ENCODE data around the gene XRN1.

The XRN1 gene

GRCh38 chr3:142281474-142281873 is 166.4 kb downstream of the XRN1 start:
- ATAC-seq (replicated peaks): no peak
- Mint-ChIP-seq H3K9me3 (no peaks in the 10 kb centered on the region), H3K27me3 (no peaks in the 10 kb centered on the region), H3K36me3 (no peaks in the 10 kb centered on the region), H3K4me3 (no peak overlapping the region), H3K27ac (no peak overlapping the region), H3K4me1 (peaks cover 2 to 4% of the 10 kb centered on the region in 2 donors)
- no peak for DNase-seq

GRCh38 chr3:142279965-142280590 is 167.8 kb downstream of the XRN1 start:
- H3K27me3 Mint-ChIP-seq: no peaks in the 10 kb centered on the region
- H3K9me3 Mint-ChIP-seq: no peaks in the 10 kb centered on the region
- H3K27ac Mint-ChIP-seq: no peak overlapping the region
- no peak overlapping the region for H3K4me3 Mint-ChIP-seq
- peaks cover 0 to 4% of the 10 kb centered on the region in 2 donors for H3K4me1 Mint-ChIP-seq
- DNase-seq: peak; percentile 31
- peak; percentile 97 to 99 for ATAC-seq (replicated peaks)
- no peaks in the 10 kb centered on the region for H3K36me3 Mint-ChIP-seq

GRCh38 chr3:142278451-142278850 is 169.4 kb downstream of the XRN1 start:
- Mint-ChIP-seq H3K4me1 (peaks cover 0 to 4% of the 10 kb centered on the region in 2 donors), H3K36me3 (no peaks in the 10 kb centered on the region), H3K4me3 (no peak overlapping the region), H3K27me3 (no peaks in the 10 kb centered on the region), H3K9me3 (peaks cover 0 to 3% of the 10 kb centered on the region in 2 donors), H3K27ac (no peak overlapping the region)
- no peak for DNase-seq
- no peak for ATAC-seq (replicated peaks)

GRCh38 chr3:142276781-142277180 is 171.1 kb downstream of the XRN1 start:
- peaks cover 0 to 3% of the 10 kb centered on the region in 2 donors for H3K9me3 Mint-ChIP-seq
- no peak overlapping the region for H3K27ac Mint-ChIP-seq
- DNase-seq: no peak
- no peaks in the 10 kb centered on the region for H3K27me3 Mint-ChIP-seq
- no peak for ATAC-seq (replicated peaks)
- H3K36me3 Mint-ChIP-seq: no peaks in the 10 kb centered on the region
- peaks cover 0 to 4% of the 10 kb centered on the region in 2 donors for H3K4me1 Mint-ChIP-seq
- no peak overlapping the region for H3K4me3 Mint-ChIP-seq

GRCh38 chr3:142275856-142276255 is 172.0 kb downstream of the XRN1 start:
- peaks cover 0 to 3% of the 10 kb centered on the region in 2 donors for H3K9me3 Mint-ChIP-seq
- peaks cover 0 to 4% of the 10 kb centered on the region in 2 donors for H3K4me1 Mint-ChIP-seq
- DNase-seq: no peak
- H3K27me3 Mint-ChIP-seq: no peaks in the 10 kb centered on the region
- H3K27ac Mint-ChIP-seq: no peak overlapping the region
- H3K4me3 Mint-ChIP-seq: no peak overlapping the region
- ATAC-seq (replicated peaks): no peak
- H3K36me3 Mint-ChIP-seq: no peaks in the 10 kb centered on the region

GRCh38 chr3:142274908-142275307 is 172.9 kb downstream of the XRN1 start:
- no peak overlapping the region for H3K27ac Mint-ChIP-seq

GRCh38 chr3:142273501-142273900 is 174.3 kb downstream of the XRN1 start:
- ATAC-seq (replicated peaks) (no peak), DNase-seq (no peak)
- peaks cover 0 to 3% of the 10 kb centered on the region in 2 donors for H3K9me3 Mint-ChIP-seq
- H3K27me3 Mint-ChIP-seq: no peaks in the 10 kb centered on the region
- no peak overlapping the region for H3K4me3 Mint-ChIP-seq
- H3K36me3 Mint-ChIP-seq: no peaks in the 10 kb centered on the region
- no peaks in the 10 kb centered on the region for H3K4me1 Mint-ChIP-seq
- H3K27ac Mint-ChIP-seq: no peak overlapping the region

More at GRCh38 chr3:142274908-142275307, 172.9 kb downstream of the XRN1 start:
- ATAC-seq (replicated peaks) (no peak), DNase-seq (no peak)
- Mint-ChIP-seq H3K27me3 (no peaks in the 10 kb centered on the region), H3K36me3 (no peaks in the 10 kb centered on the region), H3K4me3 (no peak overlapping the region), H3K9me3 (peaks cover 0 to 3% of the 10 kb centered on the region in 2 donors), H3K4me1 (peaks cover 0 to 3% of the 10 kb centered on the region in 2 donors)

GRCh38 chr3:142272200-142272891 is 175.5 kb downstream of the XRN1 start:
- DNase-seq (no peak), ATAC-seq (replicated peaks) (no peak)
- H3K36me3 Mint-ChIP-seq: no peaks in the 10 kb centered on the region
- H3K4me1 Mint-ChIP-seq: no peaks in the 10 kb centered on the region
- H3K27me3 Mint-ChIP-seq: no peaks in the 10 kb centered on the region
- no peak overlapping the region for H3K4me3 Mint-ChIP-seq
- H3K27ac Mint-ChIP-seq: no peak overlapping the region
- H3K9me3 Mint-ChIP-seq: peaks cover 0 to 3% of the 10 kb centered on the region in 2 donors

- Mint-ChIP-seq H3K27me3 (no peaks in the 10 kb centered on the region), H3K4me1 (no peaks in the 10 kb centered on the region), H3K9me3 (peaks cover 0 to 3% of the 10 kb centered on the region in 2 donors), H3K4me3 (no peak overlapping the region), H3K36me3 (no peaks in the 10 kb centered on the region), H3K27ac (no peak overlapping the region)
- ATAC-seq (replicated peaks): no peak
- no peak for DNase-seq
These were observed 177.4 kb downstream of the XRN1 start for GRCh38 chr3:142270407-142270806.

- H3K27ac Mint-ChIP-seq: no peak overlapping the region
- H3K9me3 Mint-ChIP-seq: peaks cover 0 to 3% of the 10 kb centered on the region in 2 donors
- H3K4me3 Mint-ChIP-seq: no peak overlapping the region
- H3K4me1 Mint-ChIP-seq: no peaks in the 10 kb centered on the region
- no peak for ATAC-seq (replicated peaks)
- H3K36me3 Mint-ChIP-seq: no peaks in the 10 kb centered on the region
- DNase-seq: no peak
- no peaks in the 10 kb centered on the region for H3K27me3 Mint-ChIP-seq
These were observed 178.1 kb downstream of the XRN1 start for GRCh38 chr3:142269767-142270166.

- DNase-seq (no peak), ATAC-seq (replicated peaks) (no peak)
- H3K36me3 Mint-ChIP-seq: no peaks in the 10 kb centered on the region
- H3K9me3 Mint-ChIP-seq: no peaks in the 10 kb centered on the region
- no peaks in the 10 kb centered on the region for H3K27me3 Mint-ChIP-seq
- H3K4me3 Mint-ChIP-seq: no peak overlapping the region
- H3K27ac Mint-ChIP-seq: no peak overlapping the region
- H3K4me1 Mint-ChIP-seq: no peaks in the 10 kb centered on the region
These were observed 179.4 kb downstream of the XRN1 start for GRCh38 chr3:142268426-142268825.

- Mint-ChIP-seq H3K36me3 (no peaks in the 10 kb centered on the region), H3K9me3 (no peaks in the 10 kb centered on the region), H3K27me3 (no peaks in the 10 kb centered on the region), H3K27ac (no peak overlapping the region), H3K4me3 (no peak overlapping the region), H3K4me1 (peaks cover 0 to 8% of the 10 kb centered on the region in 2 donors)
- no peak for ATAC-seq (replicated peaks)
- no peak for DNase-seq
These were observed 180.6 kb downstream of the XRN1 start for GRCh38 chr3:142267269-142267668.

GRCh38 chr3:142263112-142263511 is 184.7 kb downstream of the XRN1 start:
- Mint-ChIP-seq H3K27me3 (no peaks in the 10 kb centered on the region), H3K27ac (no peak overlapping the region), H3K4me3 (no peak overlapping the region), H3K36me3 (no peaks in the 10 kb centered on the region), H3K9me3 (no peaks in the 10 kb centered on the region), H3K4me1 (peaks cover 0 to 8% of the 10 kb centered on the region in 2 donors)
- DNase-seq (no peak), ATAC-seq (replicated peaks) (no peak)

- DNase-seq (no peak), ATAC-seq (replicated peaks) (no peak)
- no peak overlapping the region for H3K27ac Mint-ChIP-seq
- no peak overlapping the region for H3K4me3 Mint-ChIP-seq
- H3K4me1 Mint-ChIP-seq: peaks cover 0 to 8% of the 10 kb centered on the region in 2 donors
- H3K27me3 Mint-ChIP-seq: no peaks in the 10 kb centered on the region
- peaks cover 0 to 2% of the 10 kb centered on the region in 2 donors for H3K36me3 Mint-ChIP-seq
- peaks cover 5 to 6% of the 10 kb centered on the region in 2 donors for H3K9me3 Mint-ChIP-seq
These were observed 188.5 kb downstream of the XRN1 start for GRCh38 chr3:142259359-142259758.

- H3K4me3 Mint-ChIP-seq: no peak overlapping the region
- H3K4me1 Mint-ChIP-seq: no peaks in the 10 kb centered on the region
- H3K36me3 Mint-ChIP-seq: peaks cover 3% of the 10 kb centered on the region in 2 donors
- DNase-seq (no peak), ATAC-seq (replicated peaks) (no peak)
- H3K27ac Mint-ChIP-seq: no peak overlapping the region
- H3K27me3 Mint-ChIP-seq: peaks cover 4 to 5% of the 10 kb centered on the region in 2 donors
- peaks cover 13 to 21% of the 10 kb centered on the region in 2 donors for H3K9me3 Mint-ChIP-seq
These were observed 191.0 kb downstream of the XRN1 start for GRCh38 chr3:142256712-142257333.
